HG03469 (cell line): ENCODE results near the gene KDELR3.
"Not testable (repeated sequence)": the region's sequence is repeated elsewhere in the genome, so short reads cannot be mapped to it uniquely, and the experiment has no call there.

Source experiments
- ATAC-seq: cut with Tn5 transposase; IDR thresholded peaks from one replicate; pipeline ENCODE4 v1.9.1; 2021; ENCODE audit warnings: mild to moderate bottlenecking, moderate library complexity, moderate number of reproducible peaks; ENCODE audit not compliant: unreplicated experiment

The KDELR3 gene

GRCh38 chr22:38455530-38456271, 12.2 kb upstream of the KDELR3 start:
- no peak for ATAC-seq

- no peak for ATAC-seq
These were observed 11.5 kb upstream of the KDELR3 start for GRCh38 chr22:38456272-38456835.

GRCh38 chr22:38456841-38457699, 10.8 kb upstream of the KDELR3 start:
- no peak for ATAC-seq

- ATAC-seq, result no peak
These were observed 7.5 kb upstream of the KDELR3 start for GRCh38 chr22:38460426-38460840.

- ATAC-seq, result no peak
These were observed 6.9 kb upstream of the KDELR3 start for GRCh38 chr22:38461057-38461413.

GRCh38 chr22:38461414-38462081, 6.3 kb upstream of the KDELR3 start:
- no peak for ATAC-seq

GRCh38 chr22:38462960-38463784, 4.7 kb upstream of the KDELR3 start:
- ATAC-seq, result no peak

- ATAC-seq, result no peak
These were observed 2.8 kb upstream of the KDELR3 start for GRCh38 chr22:38464992-38465672.

GRCh38 chr22:38465673-38466490, 2.0 kb upstream of the KDELR3 start:
- ATAC-seq, result no peak

- ATAC-seq, result no peak
These were observed 425 bp upstream of the KDELR3 start for GRCh38 chr22:38467438-38467903.

- no peak for ATAC-seq
These were observed 778 bp downstream of the KDELR3 start for GRCh38 chr22:38468443-38469305.

GRCh38 chr22:38469306-38469781, 1.4 kb downstream of the KDELR3 start:
- no peak for ATAC-seq

- ATAC-seq, result not testable (repeated sequence)
These were observed 2.3 kb downstream of the KDELR3 start for GRCh38 chr22:38470179-38470578.

GRCh38 chr22:38471237-38471636, 3.3 kb downstream of the KDELR3 start:
- no peak for ATAC-seq

- no peak for ATAC-seq
These were observed 6.2 kb downstream of the KDELR3 start for GRCh38 chr22:38474003-38474607.

GRCh38 chr22:38477585-38477984, 9.7 kb downstream of the KDELR3 start:
- ATAC-seq, result no peak

GRCh38 chr22:38479096-38479837, 11.4 kb downstream of the KDELR3 start:
- ATAC-seq, result no peak
